GM12892 (cell line): ENCODE data around the gene CBARP.

Experiments used
- POLR2AphosphoS5 ChIP-seq: IDR thresholded peaks from 2 replicates; pipeline ENCODE4 v1.6.1; 2011; ENCODE audit warnings: low read depth, low read length, control low read depth
- TAF1 ChIP-seq: IDR thresholded peaks from 2 replicates; pipeline ENCODE4 v1.6.1; 2011; ENCODE audit warnings: low read depth, mild to moderate bottlenecking, control low read depth, low read length, borderline replicate concordance

DNA sequence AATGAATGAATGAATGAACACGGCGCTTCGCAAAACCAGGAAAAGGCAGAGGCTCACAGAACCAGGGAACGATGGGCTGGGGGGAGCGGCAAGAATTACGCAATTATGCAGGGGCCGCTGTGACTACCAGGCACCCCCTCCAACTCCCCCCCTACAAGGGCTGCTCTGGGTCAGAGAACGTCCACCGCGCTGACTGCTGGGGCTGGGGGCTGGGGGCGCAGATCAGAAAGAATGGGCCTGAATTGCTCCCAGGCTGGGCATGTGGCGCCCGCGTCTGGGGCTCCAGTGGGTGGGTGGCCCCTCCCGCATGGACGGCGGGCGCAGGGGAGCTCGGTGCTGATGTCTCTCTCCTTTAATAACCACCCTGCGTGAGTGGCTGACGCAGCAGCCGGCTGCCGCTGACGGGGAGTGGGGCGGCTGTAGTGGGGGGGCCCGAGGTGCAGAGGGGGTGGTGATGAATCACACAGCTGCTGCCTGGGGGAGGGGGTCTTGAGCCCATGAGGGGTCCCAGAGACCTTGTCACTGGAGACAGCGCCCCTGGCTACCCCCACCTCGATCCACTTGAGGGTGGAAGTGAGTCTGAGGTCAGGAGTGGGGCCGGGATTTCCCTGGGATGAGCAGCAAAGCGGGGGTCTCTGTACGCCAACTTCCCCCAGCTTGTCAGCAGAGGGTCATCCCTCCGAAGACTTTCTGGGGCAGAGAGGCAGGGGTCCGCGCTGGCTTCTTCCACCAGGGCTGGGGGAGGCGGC lies 29.8 kb upstream of the CBARP start:
- TF ChIP-seq POLR2AphosphoS5 (no peak), TAF1 (no peak)
